Fibroblast of mammary gland (primary cell): Measurements from ENCODE around the gene KIF18A.
"Not testable (repeated sequence)": the region's sequence is repeated elsewhere in the genome, so short reads cannot be mapped to it uniquely, and the experiment has no call there.

ENCODE experiments used
- DNase-seq: peaks from one replicate; pipeline ENCODE4 v3.0.0-alpha.2; 2010; ENCODE audit warnings: low read depth
- H3K4me3 ChIP-seq: 2 replicates; pipeline ENCODE4 v1.5.1; 2011; ENCODE audit warnings: low read depth, mild to moderate bottlenecking, low read length, moderate library complexity; ENCODE audit not compliant: control insufficient read depth
- TF ChIP-seq, protein P1 (sequence below): conservative IDR thresholded peaks from 2 replicates; pipeline ENCODE4 v1.5.1; 2011; ENCODE audit warnings: low read depth, low read length, inconsistent platforms; ENCODE audit not compliant: control insufficient read depth, insufficient read depth

KIF18A gene

DNA sequence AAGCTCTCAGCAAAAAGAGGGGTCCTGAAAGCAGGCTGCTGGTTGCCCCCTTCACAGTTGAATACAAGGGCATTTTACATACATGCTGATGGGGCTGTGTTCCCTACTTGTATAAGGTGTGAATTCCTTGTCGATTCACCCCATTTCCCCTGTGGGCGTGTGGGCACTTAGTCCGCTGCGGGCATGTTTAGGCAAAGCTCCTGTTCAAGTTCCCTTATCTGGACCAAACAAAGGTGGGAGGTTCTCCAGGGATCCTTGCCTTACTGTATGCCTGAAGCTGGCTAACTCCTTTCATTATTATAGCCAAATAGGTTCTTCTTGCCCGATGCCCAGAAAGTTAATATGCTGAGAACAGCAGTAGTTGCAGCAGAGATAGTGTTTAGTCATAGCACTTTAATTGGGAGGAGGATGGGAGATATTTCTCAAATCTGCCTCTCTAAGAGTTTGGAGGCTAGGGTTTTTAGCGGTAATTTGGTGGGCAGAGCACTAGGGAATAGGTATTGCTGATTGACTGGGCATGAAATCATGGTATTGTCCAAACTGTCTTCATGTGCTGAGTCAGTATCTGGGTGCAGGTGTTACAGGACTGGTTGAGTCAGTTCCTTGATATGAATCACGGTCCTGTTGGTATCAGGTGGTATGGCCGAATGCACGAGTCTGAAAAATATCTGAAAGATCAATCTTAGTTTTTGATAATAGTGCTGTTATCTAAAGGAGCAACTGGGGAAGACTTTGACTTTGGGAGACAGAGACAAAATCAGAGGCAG is 32.9 kb upstream of the KIF18A start:
- H3K4me3 ChIP-seq: no peak overlapping the region
- TF ChIP-seq, protein P1, sequence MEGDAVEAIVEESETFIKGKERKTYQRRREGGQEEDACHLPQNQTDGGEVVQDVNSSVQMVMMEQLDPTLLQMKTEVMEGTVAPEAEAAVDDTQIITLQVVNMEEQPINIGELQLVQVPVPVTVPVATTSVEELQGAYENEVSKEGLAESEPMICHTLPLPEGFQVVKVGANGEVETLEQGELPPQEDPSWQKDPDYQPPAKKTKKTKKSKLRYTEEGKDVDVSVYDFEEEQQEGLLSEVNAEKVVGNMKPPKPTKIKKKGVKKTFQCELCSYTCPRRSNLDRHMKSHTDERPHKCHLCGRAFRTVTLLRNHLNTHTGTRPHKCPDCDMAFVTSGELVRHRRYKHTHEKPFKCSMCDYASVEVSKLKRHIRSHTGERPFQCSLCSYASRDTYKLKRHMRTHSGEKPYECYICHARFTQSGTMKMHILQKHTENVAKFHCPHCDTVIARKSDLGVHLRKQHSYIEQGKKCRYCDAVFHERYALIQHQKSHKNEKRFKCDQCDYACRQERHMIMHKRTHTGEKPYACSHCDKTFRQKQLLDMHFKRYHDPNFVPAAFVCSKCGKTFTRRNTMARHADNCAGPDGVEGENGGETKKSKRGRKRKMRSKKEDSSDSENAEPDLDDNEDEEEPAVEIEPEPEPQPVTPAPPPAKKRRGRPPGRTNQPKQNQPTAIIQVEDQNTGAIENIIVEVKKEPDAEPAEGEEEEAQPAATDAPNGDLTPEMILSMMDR: no peak
- DNase-seq: no peak

DNA sequence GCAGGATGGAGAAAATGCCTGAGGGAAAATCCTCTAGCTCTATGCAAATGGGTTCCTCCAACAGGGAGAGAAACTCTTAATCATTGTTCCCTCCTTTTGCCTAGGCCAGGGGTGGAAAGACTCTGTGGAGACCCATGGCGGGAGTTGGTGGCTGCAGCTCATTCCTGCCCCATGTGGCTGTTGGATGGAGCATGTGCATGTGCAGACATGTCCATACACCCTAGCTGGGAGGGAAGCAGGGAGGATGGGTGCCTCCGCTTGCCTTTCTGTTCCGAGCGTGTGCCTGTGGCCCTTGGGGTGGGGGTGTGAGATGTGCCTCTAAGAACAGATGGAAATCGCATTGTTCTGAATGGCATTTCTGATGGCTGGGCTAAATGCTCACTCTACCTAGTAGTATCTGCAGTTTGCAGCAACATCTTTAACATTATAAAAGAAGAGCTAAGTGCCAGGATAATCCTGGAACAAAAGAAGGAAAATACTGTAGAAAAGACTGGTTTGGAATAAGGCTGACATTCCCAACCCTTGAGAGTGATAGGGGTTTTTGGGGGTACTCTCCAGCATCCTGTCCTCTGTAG is 32.0 kb upstream of the KIF18A start:
- TF ChIP-seq, protein P1: no peak
- H3K4me3 ChIP-seq: no peak overlapping the region
- DNase-seq: no peak

DNA sequence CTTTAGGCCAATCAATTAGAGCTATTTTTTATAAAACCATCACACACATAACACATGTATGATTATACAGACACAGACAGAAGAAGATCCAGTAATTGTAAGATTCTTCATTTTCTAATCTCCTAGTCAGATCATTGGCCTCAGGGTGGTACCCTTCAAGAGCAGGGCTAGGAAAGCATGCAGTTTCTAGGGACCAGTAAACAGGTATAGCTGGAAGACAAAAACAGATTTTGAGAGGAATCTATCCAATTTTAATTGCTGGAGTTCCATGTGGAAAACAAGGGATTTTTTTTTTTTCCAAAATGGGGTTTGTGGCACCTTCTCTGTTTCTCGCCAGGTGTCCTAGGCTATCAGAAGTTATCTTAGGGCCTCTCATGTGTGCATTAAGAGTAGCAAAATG is 29.9 kb upstream of the KIF18A start:
- DNase-seq: no peak
- H3K4me3 ChIP-seq: no peak overlapping the region
- TF ChIP-seq, protein P1: no peak

- TF ChIP-seq, protein P1: no peak
- H3K4me3 ChIP-seq: no peak overlapping the region
- no peak for DNase-seq
These were observed 29.4 kb upstream of the KIF18A start for GRCh38 chr11:28137366-28137765.

DNA sequence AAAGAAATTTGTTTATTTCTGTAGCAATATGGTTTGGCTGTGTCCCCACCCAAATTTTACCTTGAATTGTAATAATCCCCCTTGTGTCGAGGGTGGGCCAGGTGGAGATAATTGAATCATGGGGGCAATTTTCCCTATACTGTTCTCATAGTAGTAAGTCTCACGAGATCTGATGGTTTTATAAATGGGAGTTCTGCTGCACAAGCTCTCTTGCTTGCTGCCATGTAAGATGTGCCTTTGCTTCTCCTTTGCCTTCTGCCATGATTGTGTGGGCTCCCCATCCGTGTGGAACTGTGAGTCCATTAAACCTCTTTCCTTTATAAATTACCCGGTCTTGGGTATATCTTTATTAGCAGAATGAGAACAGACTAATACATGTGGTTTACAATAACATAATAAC is 28.2 kb upstream of the KIF18A start:
- DNase-seq, H3K4me3 ChIP-seq: not testable (repeated sequence)

- no peak overlapping the region for H3K4me3 ChIP-seq
- DNase-seq: peak; percentile 36
- TF ChIP-seq, protein P1: no peak
These were observed 25.2 kb upstream of the KIF18A start for GRCh38 chr11:28133146-28133545.

DNA sequence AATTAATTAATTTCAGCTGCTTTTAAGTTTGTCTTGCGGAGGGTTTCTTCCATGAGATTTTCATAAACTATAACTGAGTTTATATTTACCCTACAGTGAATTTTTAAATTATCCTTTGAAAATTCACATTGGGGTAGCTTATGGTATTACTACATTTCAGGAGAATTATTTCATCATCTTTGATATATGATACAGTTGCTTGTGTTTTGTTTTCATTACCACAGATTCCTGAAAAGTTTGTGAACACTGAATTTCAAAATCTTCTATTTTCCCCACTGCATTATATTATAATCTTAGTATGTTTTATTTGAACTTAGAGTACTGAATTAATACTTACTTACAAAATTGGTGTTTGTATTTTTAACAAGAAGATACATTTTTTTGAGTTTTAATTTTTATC is 24.6 kb upstream of the KIF18A start:
- DNase-seq: peak; percentile 24
- H3K4me3 ChIP-seq: no peak overlapping the region
- TF ChIP-seq, protein P1: no peak
